Progenitor cell of endocrine pancreas (in vitro differentiated cells): ENCODE measurements around the gene UCN. TPM values are rescaled to one million over a fixed set of nuclear protein-coding genes. Genes with fewer than 3 reads are reported as not detected.
"Not testable (repeated sequence)": the region's sequence is repeated elsewhere in the genome, so short reads cannot be mapped to it uniquely, and the experiment has no call there.

Experiments used
- DNase-seq: peaks from one replicate; pipeline ENCODE4 v3.0.0; 2021; ENCODE audit warnings: low spot score; ENCODE audit not compliant: unreplicated experiment
- H3K27ac Mint-ChIP-seq: 2 replicates; pipeline ENCODE4 v1.8.0; 2021; ENCODE audit warnings: mild to moderate bottlenecking, moderate library complexity, mixed read lengths
- H3K27me3 Mint-ChIP-seq: 2 replicates; pipeline ENCODE4 v1.8.0; 2021; ENCODE audit warnings: mixed read lengths
- H3K36me3 Mint-ChIP-seq: 2 replicates; pipeline ENCODE4 v1.8.0; 2022; ENCODE audit warnings: mixed read lengths; ENCODE audit not compliant: insufficient read depth
- H3K4me1 Mint-ChIP-seq: 2 replicates; pipeline ENCODE4 v1.8.0; 2021; ENCODE audit warnings: low read depth, mixed read lengths
- H3K4me3 Mint-ChIP-seq: 2 replicates; pipeline ENCODE4 v1.8.0; 2021; ENCODE audit warnings: low read depth, mild to moderate bottlenecking, moderate library complexity, mixed read lengths
- H3K9me3 Mint-ChIP-seq: 2 replicates; pipeline ENCODE4 v1.8.0; 2021; ENCODE audit warnings: low read depth, mixed read lengths
- total RNA-seq: library from RNA; stranded (reverse); gene quantifications from 2 replicates; pipeline ENCODE4 v1.2.1, GENCODE V29; 2021
- TF ChIP-seq, protein P1 (sequence below): fragments of 200-600 bp; sonication (generic); IDR thresholded peaks from one replicate; pipeline ENCODE4 v1.5.0; 2021; ENCODE audit warnings: antibody characterized with exemption, mild to moderate bottlenecking; ENCODE audit not compliant: unreplicated experiment

Gene UCN
- total RNA-seq, 1 donor from 2014 or later = 2.0 TPM

- TF ChIP-seq, protein P1, sequence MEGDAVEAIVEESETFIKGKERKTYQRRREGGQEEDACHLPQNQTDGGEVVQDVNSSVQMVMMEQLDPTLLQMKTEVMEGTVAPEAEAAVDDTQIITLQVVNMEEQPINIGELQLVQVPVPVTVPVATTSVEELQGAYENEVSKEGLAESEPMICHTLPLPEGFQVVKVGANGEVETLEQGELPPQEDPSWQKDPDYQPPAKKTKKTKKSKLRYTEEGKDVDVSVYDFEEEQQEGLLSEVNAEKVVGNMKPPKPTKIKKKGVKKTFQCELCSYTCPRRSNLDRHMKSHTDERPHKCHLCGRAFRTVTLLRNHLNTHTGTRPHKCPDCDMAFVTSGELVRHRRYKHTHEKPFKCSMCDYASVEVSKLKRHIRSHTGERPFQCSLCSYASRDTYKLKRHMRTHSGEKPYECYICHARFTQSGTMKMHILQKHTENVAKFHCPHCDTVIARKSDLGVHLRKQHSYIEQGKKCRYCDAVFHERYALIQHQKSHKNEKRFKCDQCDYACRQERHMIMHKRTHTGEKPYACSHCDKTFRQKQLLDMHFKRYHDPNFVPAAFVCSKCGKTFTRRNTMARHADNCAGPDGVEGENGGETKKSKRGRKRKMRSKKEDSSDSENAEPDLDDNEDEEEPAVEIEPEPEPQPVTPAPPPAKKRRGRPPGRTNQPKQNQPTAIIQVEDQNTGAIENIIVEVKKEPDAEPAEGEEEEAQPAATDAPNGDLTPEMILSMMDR = no peak
- no peaks in the 10 kb centered on the region for H3K36me3 Mint-ChIP-seq
- peaks cover 41% of the 10 kb centered on the region for H3K27me3 Mint-ChIP-seq
- peaks cover 10% of the 10 kb centered on the region for H3K4me1 Mint-ChIP-seq
- H3K27ac Mint-ChIP-seq = no peak overlapping the region
- no peak overlapping the region for H3K4me3 Mint-ChIP-seq
- no peaks in the 10 kb centered on the region for H3K9me3 Mint-ChIP-seq
- no peak for DNase-seq
Measured at GRCh38 chr2:27281442-27281841, 26.8 kb downstream of the UCN start.

DNA sequence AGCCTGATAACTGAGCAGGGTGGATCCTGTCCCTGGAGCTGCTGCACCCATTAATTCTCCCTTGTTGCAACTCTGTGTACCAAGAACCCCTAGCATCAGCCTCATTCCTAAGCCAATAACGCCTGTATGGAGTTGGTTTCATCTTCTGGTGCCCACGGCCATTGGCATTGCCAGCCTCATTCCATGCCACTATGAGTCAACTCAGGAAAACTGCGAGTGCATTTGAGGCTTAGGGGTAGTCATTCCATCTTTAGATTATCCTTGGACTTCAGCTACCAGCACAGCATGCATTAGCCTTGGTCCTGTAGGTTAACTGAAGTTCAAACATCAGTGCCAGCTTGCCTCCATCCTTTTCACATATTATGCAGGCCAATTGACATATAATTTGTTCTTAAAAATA, 27.4 kb downstream of the UCN start:
- TF ChIP-seq, protein P1 = no peak
- Mint-ChIP-seq H3K4me1 (peaks cover 10% of the 10 kb centered on the region), H3K9me3 (no peaks in the 10 kb centered on the region), H3K36me3 (no peaks in the 10 kb centered on the region), H3K27ac (no peak overlapping the region), H3K4me3 (no peak overlapping the region), H3K27me3 (peaks cover 39% of the 10 kb centered on the region)
- no peak for DNase-seq

- no peaks in the 10 kb centered on the region for H3K36me3 Mint-ChIP-seq
- no peak for DNase-seq
- H3K27me3 Mint-ChIP-seq = peaks cover 47% of the 10 kb centered on the region
- H3K9me3 Mint-ChIP-seq = no peaks in the 10 kb centered on the region
- no peak overlapping the region for H3K4me3 Mint-ChIP-seq
- H3K27ac Mint-ChIP-seq = no peak overlapping the region
- TF ChIP-seq, protein P1 = no peak
- peaks cover 7% of the 10 kb centered on the region for H3K4me1 Mint-ChIP-seq
Measured at GRCh38 chr2:27278010-27278409, 30.2 kb downstream of the UCN start.

GRCh38 chr2:27275211-27276150, 32.8 kb downstream of the UCN start, which contains the start of gene DNAJC5G:
Gene DNAJC5G, plus strand, starts transcription at chr2:27275433. Its CDS starts 1,296 bp downstream, at chr2:27276729.
- no peak for DNase-seq
- Mint-ChIP-seq H3K27me3 (peaks cover 27% of the 10 kb centered on the region), H3K27ac (no peak within 1 kb of the TSS), H3K4me1 (no peaks in the 10 kb centered on the region), H3K9me3 (no peaks in the 10 kb centered on the region), H3K4me3 (no peak within 1 kb of the TSS), H3K36me3 (no peaks in the 10 kb centered on the region)
- TF ChIP-seq, protein P1 = no peak

DNA sequence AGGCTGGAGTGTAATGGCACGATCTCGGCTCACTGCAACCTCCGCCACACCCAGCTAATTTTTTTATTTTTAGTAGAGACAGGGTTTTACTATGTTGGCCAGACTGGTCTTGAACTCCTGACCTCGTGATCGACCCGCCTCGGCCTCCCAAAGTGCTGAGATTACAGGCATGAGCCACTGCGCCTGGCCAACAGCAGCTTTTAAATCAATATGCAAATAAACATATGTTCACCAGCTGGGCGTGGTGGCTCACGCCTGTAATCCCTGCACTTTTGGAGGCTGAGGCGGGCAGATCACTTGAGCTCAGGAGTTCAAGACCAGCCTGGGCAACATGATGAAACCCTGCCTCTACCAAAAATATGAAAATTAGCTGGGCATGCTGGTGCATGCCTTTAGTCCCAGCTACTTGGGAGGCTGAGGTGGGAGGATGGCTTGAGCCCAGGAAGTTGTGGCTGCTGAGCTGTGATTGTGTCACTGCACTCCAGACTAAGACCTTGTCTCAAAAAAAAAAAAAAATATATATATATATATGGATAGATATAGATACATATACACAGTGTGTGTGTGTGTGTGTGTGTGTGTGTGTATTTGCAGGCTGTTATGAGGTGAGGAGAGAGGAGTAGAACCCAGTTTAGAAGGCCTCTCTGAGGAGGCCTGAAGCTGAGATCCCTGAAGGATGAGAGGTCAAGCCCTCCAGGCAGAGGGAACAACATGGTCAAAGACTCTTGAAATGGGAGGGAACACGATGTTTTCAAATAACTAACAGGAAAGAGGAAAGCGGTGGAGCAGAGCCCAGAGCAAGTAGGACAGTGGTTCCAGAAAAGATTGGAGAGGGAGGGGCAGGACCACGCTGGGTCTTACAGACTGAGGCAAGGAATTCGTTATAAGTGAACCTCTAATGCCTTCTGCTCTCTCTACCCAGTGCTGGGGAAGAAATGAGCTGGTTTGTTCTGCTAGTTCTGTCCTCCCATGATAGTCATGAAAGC, 35.4 kb downstream of the UCN start:
- peaks cover 31% of the 10 kb centered on the region for H3K27me3 Mint-ChIP-seq
- not testable (repeated sequence) for H3K4me3 Mint-ChIP-seq, H3K36me3 Mint-ChIP-seq, H3K27ac Mint-ChIP-seq, H3K9me3 Mint-ChIP-seq, H3K4me1 Mint-ChIP-seq, DNase-seq
